SK-N-SH treated with all-trans-retinoic acid at 6 μM for 48 hours (cell line): Measurements from ENCODE around the gene ZNF431.

ENCODE experiments used
- CSDC2 ChIP-seq: fragments of 250-450 bp; sonication (Bioruptor Pico); IDR thresholded peaks from 2 replicates; pipeline ENCODE4 v1.5.0; 2020; ENCODE audit warnings: mild to moderate bottlenecking, moderate library complexity
- OSR1 ChIP-seq: fragments of 250-450 bp; sonication (Bioruptor Pico); IDR thresholded peaks from 2 replicates; pipeline ENCODE4 v1.8.0; 2022; ENCODE audit warnings: moderate library complexity, mild to moderate bottlenecking, inconsistent platforms
- POU6F1 ChIP-seq: fragments of 250-450 bp; sonication (Bioruptor Pico); IDR thresholded peaks from 2 replicates; pipeline ENCODE4 v1.8.0; 2021; ENCODE audit warnings: low read depth, mild to moderate bottlenecking, moderate library complexity, borderline replicate concordance
- PPARA ChIP-seq: fragments of 250-450 bp; sonication (Bioruptor Pico); IDR thresholded peaks from 2 replicates; pipeline ENCODE4 v1.5.0; 2020; ENCODE audit warnings: mild to moderate bottlenecking, borderline replicate concordance
- TOX ChIP-seq: fragments of 250-450 bp; sonication (Bioruptor Pico); IDR thresholded peaks from 2 replicates; pipeline ENCODE4 v1.8.0; 2021; ENCODE audit warnings: mild to moderate bottlenecking, moderate library complexity, borderline replicate concordance
- TSHZ2 ChIP-seq: fragments of 250-450 bp; sonication (Bioruptor Pico); IDR thresholded peaks from 2 replicates; pipeline ENCODE4 v1.5.0; 2020; ENCODE audit warnings: mild to moderate bottlenecking, moderate library complexity
- ZFP3 ChIP-seq: fragments of 250-450 bp; sonication (Bioruptor Pico); IDR thresholded peaks from 2 replicates; pipeline ENCODE4 v1.5.0; 2020; ENCODE audit warnings: mild to moderate bottlenecking, moderate library complexity

- no peak for TF ChIP-seq PPARA (CRISPR knock-in tag)
- TF ChIP-seq TOX (CRISPR knock-in tag): no peak
- TF ChIP-seq ZFP3 (CRISPR knock-in tag): no peak
- TF ChIP-seq CSDC2 (CRISPR knock-in tag): no peak
- TF ChIP-seq TSHZ2 (CRISPR knock-in tag): no peak
- TF ChIP-seq OSR1 (CRISPR knock-in tag): no peak
- TF ChIP-seq POU6F1: no peak
These were observed 6.8 kb downstream of the ZNF431 start for GRCh38 chr19:21148681-21149080.
